ENCODE measurements around the gene CTSA.
"Not testable (repeated sequence)": the region's sequence is repeated elsewhere in the genome, so short reads cannot be mapped to it uniquely, and the experiment has no call there.

CTSA gene

GRCh38 chr20:45899046-45899835 lies 8.1 kb downstream of the CTSA start:
- Mint-ChIP-seq H3K4me1 (peaks cover 16% of the 10 kb centered on the region), H3K4me3 (no peak overlapping the region), H3K9me3 (no peaks in the 10 kb centered on the region), H3K27me3 (no peaks in the 10 kb centered on the region), H3K27ac (no peak overlapping the region), H3K36me3 (peaks cover 39% of the 10 kb centered on the region)
- ATAC-seq, result peak; percentile 42

DNA sequence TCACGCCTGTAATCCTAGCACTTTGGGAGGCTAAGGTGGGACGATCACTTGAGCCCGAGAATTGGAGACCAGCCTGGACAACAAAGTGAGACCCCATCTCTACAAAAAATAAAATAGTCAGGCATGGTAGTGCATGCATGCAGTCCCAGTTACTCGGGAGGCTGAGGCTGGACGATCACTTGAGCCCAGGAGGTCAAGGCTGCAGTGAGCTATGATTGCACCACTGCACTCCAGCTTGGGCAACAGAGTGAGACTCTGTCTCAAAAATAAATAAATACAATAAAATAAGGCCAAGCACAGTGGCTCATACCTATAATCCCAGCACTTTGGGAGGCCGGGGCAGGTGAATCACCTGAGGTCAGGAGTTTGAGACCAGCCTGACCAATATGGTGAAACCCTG lies 10.2 kb downstream of the CTSA start:
- H3K27ac Mint-ChIP-seq, H3K27me3 Mint-ChIP-seq, ATAC-seq, H3K4me3 Mint-ChIP-seq, H3K9me3 Mint-ChIP-seq: not testable (repeated sequence)
- Mint-ChIP-seq H3K36me3 (peaks cover 29% of the 10 kb centered on the region), H3K4me1 (peaks cover 15% of the 10 kb centered on the region)

DNA sequence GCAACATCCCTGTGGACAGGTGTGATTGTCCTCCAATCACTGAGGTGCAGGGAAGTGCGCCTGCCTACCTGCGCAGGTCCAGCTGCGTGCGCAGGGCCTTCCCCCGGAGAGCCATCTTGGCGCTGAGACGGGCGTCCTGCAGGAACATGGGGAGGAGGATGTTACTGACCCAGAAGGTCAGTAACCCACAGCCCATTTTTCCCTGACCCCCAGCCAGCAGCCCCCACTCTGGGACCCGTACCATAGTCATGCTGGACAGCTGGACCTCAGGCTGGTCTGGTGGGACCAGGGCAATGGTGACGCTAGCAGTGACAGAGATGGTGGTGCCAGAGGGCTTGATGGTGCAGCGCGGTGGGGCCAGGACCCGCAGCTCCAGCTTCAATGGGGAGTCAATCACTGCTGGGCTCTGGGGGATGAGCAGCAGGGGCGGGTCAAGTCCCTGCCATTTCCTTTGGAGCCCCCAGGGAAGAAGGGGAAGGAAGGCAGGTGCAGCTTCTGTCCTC lies 11.1 kb downstream of the CTSA start:
- Mint-ChIP-seq H3K4me1 (peaks cover 15% of the 10 kb centered on the region), H3K4me3 (no peak overlapping the region), H3K9me3 (no peaks in the 10 kb centered on the region), H3K27ac (peak overlapping the region; percentile 42), H3K27me3 (no peaks in the 10 kb centered on the region), H3K36me3 (peaks cover 19% of the 10 kb centered on the region)
- no peak for ATAC-seq

GRCh38 chr20:45904583-45905504 lies 13.7 kb downstream of the CTSA start:
- no peak for ATAC-seq

GRCh38 chr20:45905505-45906079 lies 14.5 kb downstream of the CTSA start:
- peaks cover 1% of the 10 kb centered on the region for H3K9me3 Mint-ChIP-seq
- no peaks in the 10 kb centered on the region for H3K36me3 Mint-ChIP-seq
- ATAC-seq, result no peak
- H3K27me3 Mint-ChIP-seq, result no peaks in the 10 kb centered on the region
- H3K27ac Mint-ChIP-seq, result no peak overlapping the region
- peaks cover 22% of the 10 kb centered on the region for H3K4me1 Mint-ChIP-seq
- H3K4me3 Mint-ChIP-seq, result no peak overlapping the region

More at GRCh38 chr20:45904583-45905504, 13.7 kb downstream of the CTSA start:
- peaks cover 18% of the 10 kb centered on the region for H3K4me1 Mint-ChIP-seq
- H3K27ac Mint-ChIP-seq, result no peak overlapping the region
- no peaks in the 10 kb centered on the region for H3K27me3 Mint-ChIP-seq
- H3K9me3 Mint-ChIP-seq, result no peaks in the 10 kb centered on the region
- no peaks in the 10 kb centered on the region for H3K36me3 Mint-ChIP-seq
- H3K4me3 Mint-ChIP-seq, result no peak overlapping the region

DNA sequence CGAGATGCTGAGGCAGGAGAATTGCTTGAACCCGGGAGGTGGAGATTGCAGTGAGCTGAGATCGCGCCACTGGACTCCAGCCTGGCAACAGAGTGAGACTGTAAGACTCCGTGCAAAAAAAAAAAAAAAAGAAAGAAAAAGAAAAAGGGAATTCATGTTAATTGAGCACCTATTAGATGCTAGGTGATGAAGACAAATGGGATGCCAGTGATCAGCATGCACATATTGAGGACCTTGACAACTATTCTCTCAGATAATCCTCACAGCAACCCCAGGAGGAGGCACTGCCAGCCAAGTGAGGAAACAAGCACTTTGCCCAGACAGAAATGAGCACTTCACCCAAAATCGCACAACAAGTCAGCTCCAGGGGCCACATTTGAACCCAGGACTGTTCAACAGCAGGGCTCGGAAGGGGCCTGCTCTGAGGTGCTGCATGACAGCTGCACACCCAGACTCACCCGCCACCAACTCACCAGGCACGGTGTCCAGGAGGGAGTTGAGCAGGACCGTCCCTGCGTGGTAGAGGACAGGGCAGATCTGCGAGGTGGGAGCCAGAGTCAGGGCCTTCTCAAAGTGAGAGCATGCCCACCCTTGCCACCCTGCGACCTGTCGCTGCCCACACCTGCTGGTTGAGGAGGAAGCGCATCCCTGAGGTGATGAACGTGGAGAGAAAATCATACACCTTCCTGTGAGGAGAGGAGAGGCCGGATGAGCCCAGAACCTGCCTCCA lies 16.2 kb downstream of the CTSA start:
- peaks cover 3% of the 10 kb centered on the region for H3K9me3 Mint-ChIP-seq
- no peak for ATAC-seq
- H3K27ac Mint-ChIP-seq, result no peak overlapping the region
- H3K4me3 Mint-ChIP-seq, result no peak overlapping the region
- peaks cover 37% of the 10 kb centered on the region for H3K4me1 Mint-ChIP-seq
- no peaks in the 10 kb centered on the region for H3K36me3 Mint-ChIP-seq
- H3K27me3 Mint-ChIP-seq, result no peaks in the 10 kb centered on the region

DNA sequence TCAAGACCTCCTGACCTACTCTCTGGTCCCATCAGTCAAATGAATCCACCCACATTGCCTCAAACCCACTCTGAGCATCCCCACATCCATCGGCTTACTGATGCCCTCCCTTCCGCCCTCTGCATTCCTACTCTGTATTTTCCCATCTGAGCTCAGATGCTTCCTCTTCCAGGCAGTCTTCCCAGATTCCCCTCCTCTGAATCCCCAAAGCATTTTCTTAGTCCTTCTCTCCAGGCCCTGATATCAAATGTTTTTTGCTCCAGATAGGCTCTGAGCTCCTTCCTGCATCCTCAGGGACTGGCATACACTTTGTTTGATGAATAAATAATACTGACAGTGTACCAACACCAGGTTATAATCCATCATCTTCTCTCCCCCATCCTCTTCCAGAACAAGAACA lies 16.9 kb downstream of the CTSA start:
- H3K9me3 Mint-ChIP-seq, result peaks cover 3% of the 10 kb centered on the region
- no peak for ATAC-seq
- no peaks in the 10 kb centered on the region for H3K36me3 Mint-ChIP-seq
- no peaks in the 10 kb centered on the region for H3K27me3 Mint-ChIP-seq
- no peak overlapping the region for H3K4me3 Mint-ChIP-seq
- H3K27ac Mint-ChIP-seq, result no peak overlapping the region
- H3K4me1 Mint-ChIP-seq, result peaks cover 32% of the 10 kb centered on the region

- H3K27ac Mint-ChIP-seq, result no peak overlapping the region
- peaks cover 3% of the 10 kb centered on the region for H3K9me3 Mint-ChIP-seq
- ATAC-seq, result no peak
- no peaks in the 10 kb centered on the region for H3K36me3 Mint-ChIP-seq
- no peaks in the 10 kb centered on the region for H3K27me3 Mint-ChIP-seq
- peaks cover 29% of the 10 kb centered on the region for H3K4me1 Mint-ChIP-seq
- no peak overlapping the region for H3K4me3 Mint-ChIP-seq
These were observed 18.2 kb downstream of the CTSA start for GRCh38 chr20:45909336-45909808.

- Mint-ChIP-seq H3K27ac (peak overlapping the region; percentile 61), H3K27me3 (no peaks in the 10 kb centered on the region), H3K4me1 (peaks cover 34% of the 10 kb centered on the region), H3K36me3 (no peaks in the 10 kb centered on the region), H3K4me3 (peak overlapping the region; percentile 78), H3K9me3 (peaks cover 3% of the 10 kb centered on the region)
- no peak for ATAC-seq
These were observed 18.9 kb downstream of the CTSA start for GRCh38 chr20:45909817-45910669.

DNA sequence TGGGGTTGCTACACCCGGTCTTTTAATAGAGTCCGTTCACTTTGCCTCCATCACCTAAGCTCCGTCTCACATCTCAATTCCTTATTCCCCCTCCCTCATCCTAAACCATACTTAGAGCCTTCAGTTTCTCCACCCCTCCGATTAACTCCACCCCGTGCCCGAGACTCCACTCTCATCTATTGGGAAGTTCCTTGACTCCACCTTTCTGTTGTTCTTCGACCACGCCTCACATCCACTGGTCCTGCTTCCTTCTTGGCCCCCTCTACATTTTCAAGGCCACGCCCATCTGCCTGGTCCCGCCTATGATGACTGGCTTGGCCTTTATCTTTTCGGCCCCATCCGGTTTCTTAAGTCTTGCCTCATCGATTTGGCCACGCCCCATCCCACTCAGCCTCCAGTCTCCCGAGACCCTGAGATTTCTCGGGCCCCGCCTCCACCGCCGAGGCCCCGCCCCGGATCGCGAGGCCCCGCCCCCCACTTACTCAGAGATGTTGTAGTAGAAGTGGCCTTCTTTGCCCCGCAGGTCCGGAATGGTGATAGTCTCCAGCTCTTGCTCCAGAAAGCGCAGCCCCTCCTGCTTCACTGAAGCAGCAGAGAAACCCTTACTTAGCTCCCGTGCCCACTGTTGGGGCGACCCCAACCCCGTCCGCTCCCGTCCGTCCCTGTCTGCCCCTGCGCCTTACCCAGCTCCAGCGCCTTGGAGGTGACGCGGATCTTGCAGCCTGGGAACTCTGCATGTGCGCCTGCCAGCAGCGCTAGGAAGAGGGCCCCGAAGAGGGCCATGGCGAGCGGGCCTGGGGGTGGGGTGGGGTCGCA lies 19.7 kb downstream of the CTSA start:
- Mint-ChIP-seq H3K4me3 (peak overlapping the region; percentile 78), H3K4me1 (peaks cover 34% of the 10 kb centered on the region), H3K9me3 (peaks cover 3% of the 10 kb centered on the region), H3K36me3 (no peaks in the 10 kb centered on the region), H3K27me3 (peaks cover 6% of the 10 kb centered on the region), H3K27ac (peak overlapping the region; percentile 61)
- peak; percentile 96 for ATAC-seq

- Mint-ChIP-seq H3K9me3 (peaks cover 3% of the 10 kb centered on the region), H3K4me3 (peak within 1 kb of the TSS; percentile 78), H3K36me3 (no peaks in the 10 kb centered on the region), H3K27me3 (peaks cover 15% of the 10 kb centered on the region), H3K4me1 (peaks cover 34% of the 10 kb centered on the region), H3K27ac (peak within 1 kb of the TSS; percentile 61)
- peak; percentile 27 for ATAC-seq
These were observed 20.6 kb downstream of the CTSA start, which contains the start of gene PLTP for GRCh38 chr20:45911486-45912343. Gene PLTP, minus strand, starts transcription at chr20:45912155. Its CDS starts 703 bp downstream, at chr20:45911452.

DNA sequence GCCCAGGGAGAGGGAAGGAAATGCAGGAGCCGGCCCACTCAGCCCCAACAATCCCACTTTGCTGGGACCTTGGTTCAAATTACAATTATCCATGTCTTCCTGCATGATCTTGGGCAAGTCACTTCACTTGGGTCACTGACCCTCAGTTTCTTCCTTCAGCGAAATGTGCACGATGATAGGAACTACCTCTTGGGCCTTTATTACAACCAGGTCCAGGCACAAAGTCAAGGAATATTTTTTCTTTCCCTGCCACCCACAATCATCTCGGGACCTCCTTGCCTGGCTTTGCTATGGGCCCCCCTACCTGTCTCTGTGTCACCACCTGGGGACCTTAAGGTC lies 21.2 kb downstream of the CTSA start:
- Mint-ChIP-seq H3K27me3 (peaks cover 17% of the 10 kb centered on the region), H3K36me3 (no peaks in the 10 kb centered on the region), H3K4me3 (peak overlapping the region; percentile 78), H3K4me1 (peaks cover 34% of the 10 kb centered on the region), H3K27ac (peak overlapping the region; percentile 61), H3K9me3 (peaks cover 3% of the 10 kb centered on the region)
- no peak for ATAC-seq

All from stimulated activated memory B cell treated with anti-CD40 and anti-IgM and Interleukin-4, amounts not matched to agents 10 μg/mL and 1 μg/mL and 100 μg/mL, for 72 hours (primary cell).